Smooth muscle cell of the brain vasculature (primary cell): Measurements from ENCODE around the gene CYTIP.
A peak's percentile ranks its signal among the peaks of the same experiment; 100 is the strongest.

Experiments used
- DNase-seq: peaks from one replicate; pipeline ENCODE4 v3.0.0-alpha.2; 2012; ENCODE audit warnings: low read depth, low spot score

CYTIP gene

DNA sequence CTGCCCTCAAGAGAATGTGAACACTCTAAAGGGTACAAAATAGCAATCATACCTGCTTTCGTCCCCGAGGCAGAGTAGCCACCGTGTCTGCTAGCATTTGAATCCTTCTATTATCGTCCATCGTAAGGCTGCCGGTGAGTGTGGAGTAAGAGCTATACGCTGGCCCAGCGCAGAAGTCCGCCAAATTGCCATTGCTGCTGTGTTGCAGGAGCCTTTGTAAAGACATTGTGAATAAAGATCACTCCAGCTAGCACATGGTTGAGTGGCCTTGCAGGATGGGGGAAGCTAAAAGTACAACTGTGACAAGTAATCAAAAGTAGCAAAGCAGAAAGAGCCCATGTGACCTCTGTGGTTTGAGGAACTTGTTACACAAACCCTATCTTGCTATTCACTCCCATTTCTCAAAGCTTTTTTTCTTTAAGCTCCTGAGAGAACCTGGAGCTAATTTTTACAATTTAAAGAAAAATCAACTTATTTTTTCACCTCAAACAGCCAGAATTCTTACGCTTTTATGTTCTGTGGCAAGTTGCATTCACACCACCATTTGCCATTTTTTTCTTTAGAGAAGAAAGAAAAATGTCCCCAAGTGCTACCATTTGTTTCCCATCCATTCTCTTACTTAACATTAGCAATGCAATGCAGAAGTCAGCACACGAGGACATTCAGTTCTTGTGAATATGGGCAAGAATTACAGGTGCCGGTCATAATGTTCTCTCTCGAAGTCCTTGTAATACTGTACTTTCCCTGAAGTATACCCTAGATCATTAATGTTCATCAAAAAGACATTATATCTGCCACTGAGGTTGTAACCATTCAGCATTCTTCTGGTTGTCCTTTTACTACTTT is at the start of gene CYTIP:
CYTIP (minus strand) TSS at position 295 of the 846 bp plus-strand sequence; CDS start at position 226, 69 bp downstream.
- DNase-seq = no peak

DNA sequence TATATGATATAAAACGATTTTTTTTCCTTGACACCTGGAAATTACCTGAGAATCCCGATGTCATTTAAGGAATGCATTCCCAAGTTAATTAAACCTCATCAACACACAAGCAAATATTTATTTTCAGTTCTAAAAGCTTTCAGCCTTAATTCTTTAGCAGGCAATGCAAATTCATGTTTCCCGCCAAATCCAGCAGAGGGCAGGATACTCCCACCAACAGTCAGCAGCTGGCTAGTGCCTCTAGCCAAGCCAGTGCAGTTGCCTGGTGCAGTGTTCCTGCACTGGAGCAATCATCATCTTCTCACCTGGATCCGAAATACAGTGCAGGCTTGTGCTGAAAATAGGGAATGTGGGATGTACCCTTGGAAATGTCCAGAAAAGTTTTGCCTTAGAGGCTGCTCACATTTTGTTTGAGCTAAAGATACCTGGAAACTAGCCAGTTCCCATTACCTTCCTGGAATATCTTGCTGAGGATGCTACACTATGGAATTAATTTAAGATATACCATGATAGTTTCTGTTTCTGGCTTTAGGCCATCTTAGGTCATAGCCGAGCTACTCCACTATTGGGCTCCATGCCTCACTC is 48.4 kb upstream of the CYTIP start:
- DNase-seq = peak; percentile 37

DNA sequence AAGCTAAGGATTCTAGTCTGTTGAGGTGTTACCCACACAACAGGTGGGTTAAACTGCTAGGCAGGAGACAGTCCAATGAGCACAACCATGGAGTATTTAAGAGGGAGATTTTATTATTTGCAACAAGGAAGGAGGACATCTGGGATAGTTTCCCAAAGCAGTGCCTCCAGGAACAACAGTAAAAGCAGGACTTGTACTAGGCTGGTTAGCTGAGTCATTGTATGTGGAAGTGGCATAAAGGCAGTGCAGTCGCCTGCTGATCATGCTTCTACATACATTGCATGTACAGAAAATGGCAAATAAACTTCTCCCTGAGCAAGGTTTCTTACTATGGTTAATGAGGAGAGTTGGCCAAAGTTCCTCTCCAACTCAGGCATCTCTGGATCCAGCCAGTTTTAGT is 46.1 kb upstream of the CYTIP start:
- DNase-seq = no peak

DNA sequence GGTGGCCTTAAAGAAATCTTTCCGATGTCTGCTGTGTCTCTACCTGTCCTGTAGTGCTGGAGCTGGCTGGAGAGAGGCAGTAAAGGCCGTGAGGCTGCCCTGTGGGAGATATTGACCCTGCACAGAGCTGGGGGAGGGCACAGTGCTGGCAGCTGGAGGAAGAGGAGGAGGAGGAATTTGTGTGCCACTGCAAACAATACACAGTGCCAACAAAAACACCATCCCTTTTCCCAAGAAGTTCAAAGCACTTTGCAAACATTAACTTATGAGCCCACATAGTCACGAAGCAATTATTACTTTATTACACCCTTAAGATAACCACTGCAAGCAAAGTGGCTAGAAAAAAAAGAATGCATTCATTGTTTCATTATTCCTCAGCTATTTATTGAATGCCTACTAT is 45.0 kb upstream of the CYTIP start:
- DNase-seq = no peak

DNA sequence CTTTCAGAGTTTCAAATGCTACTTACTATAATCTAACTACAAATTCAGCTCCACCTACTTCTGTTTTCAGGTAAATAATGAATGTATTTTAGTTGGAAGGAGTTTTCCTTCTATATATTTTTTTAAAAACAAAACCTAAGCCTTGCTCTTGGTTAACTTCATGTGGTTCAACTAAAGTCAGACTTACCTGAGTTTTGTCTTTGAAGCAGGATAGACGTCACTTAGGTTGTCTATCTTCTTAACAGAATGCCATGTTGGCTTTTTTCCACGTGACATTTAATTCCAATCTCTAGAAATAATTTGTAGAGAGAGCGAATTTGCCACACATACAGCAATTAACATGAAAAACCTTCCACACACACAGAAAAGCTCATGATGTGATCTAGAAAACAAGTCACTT is 43.9 kb upstream of the CYTIP start:
- no peak for DNase-seq

DNA sequence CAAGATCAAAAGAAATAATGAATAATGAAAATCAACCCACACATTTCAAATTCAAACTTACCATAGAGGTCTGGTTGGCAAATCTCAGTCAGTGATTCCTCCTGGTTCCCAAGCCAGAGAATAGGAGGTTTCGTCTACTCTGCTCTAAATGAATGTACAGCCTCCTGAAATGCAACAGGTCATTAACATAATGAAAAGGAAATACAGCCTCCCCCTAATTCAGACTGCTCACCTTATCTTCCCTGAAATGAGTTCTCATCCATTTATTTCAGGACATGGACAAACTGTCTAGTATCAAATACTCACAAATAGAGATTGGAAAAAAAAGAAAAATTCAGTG is 43.4 kb upstream of the CYTIP start:
- DNase-seq = no peak

DNA sequence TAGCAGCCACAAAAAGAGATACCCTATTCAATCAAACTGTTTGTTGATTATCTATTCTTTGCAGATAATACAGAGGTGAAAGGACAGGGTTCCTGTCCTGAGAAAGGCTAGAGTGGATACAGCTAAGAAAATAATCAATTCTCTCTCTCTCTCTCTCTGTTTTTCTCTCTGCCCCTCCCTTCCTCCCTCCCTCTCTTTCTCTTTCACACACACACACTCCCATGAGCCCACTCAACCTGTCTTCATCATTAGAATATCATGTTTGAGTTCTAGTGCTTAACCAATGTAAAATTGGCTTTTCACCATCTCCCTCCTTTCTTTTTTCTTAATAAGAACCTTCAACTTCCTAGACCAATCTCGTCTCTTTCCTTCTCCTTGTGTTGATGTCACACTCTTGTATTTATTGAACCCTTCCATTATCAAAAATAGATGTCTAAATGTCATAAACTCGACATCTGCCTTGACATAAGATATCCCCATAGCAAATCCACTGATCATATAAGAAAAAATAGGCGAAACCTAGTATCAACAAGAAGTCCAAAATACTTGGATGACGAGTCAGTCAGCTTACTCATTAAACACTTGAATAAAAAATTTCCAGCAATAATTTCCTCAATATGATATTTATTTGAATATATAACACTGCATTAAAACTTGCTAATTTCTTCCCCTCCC is 42.8 kb upstream of the CYTIP start:
- no peak for DNase-seq

DNA sequence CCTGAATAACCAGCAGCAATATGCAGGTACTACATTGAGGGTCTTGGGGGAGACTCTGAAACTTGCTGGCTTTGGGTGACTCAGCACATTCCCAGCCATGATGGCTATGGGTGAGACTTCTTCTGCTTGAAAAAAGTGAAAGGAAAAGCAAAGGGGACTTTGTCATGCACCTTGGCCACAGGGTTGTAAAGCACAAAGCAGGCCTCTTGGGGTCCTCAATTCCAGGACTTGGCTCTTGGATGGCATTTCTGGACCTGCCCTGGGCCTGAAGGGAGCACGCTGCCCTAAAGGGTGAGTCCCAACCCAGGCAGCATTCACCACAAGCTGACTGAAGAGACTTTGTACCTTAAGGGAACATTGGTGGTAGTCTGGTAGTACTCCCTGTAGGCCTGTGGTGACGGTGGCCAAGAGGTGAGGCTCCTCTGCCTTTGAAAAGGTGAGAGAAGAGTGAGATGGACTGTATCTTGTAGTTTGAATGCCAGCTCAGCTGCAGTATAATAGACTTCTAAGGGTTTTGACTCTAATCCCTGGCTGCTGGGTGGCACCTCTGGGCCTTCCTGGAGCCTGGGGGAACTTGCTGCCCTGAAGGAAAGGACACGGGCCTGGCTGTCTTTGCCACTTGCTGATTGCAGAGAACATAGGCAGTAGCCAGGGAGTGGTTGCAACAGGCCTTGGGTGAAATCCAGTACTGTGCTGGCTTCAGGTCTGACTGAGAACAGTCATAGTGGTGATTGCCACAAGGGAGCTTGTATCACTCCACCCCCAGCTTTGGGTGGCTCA is 36.5 kb upstream of the CYTIP start:
- no peak for DNase-seq

DNA sequence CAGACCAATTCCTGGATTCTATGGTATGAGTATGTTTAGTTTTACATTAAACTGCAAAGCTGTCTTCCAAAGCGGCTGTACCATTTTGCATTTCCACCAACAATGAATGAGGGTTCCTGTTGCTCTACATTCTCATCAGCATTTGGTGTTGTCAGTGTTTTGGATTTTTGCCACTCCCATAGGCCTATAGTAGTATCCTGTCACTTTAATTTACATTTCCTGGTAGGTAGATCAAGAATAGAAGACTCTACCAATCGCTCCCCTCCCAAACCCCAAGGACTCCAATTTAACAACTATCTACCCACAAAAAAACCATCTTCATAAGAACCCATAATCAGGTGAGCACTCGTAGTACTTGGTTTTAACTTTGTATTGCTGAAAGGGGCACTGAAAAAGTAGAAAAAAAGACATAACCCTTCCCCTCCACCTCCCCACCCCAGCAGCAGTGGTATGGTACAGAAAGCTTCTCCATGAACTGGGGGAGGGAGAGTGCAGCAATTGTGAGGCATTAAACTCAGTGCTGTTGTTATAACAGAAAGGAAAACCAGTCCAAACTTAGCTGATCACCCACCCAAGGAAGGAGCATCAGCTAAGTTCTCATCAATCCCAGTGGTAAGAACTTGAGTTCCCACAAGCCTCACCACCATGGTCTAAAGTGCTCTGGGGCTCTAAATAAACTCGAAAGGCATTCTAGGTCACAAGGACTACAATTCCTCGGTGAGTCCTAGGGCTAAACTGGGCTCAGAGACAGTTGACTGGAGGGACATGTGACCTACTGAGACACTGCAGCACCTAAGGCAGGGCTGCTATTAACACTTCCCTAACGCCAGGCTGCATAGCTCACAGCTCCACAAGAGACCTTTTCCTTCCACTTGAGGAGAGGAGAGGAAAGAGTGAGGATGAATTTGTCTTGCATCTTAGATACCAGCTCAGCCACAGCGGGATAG is 35.5 kb upstream of the CYTIP start:
- no peak for DNase-seq

DNA sequence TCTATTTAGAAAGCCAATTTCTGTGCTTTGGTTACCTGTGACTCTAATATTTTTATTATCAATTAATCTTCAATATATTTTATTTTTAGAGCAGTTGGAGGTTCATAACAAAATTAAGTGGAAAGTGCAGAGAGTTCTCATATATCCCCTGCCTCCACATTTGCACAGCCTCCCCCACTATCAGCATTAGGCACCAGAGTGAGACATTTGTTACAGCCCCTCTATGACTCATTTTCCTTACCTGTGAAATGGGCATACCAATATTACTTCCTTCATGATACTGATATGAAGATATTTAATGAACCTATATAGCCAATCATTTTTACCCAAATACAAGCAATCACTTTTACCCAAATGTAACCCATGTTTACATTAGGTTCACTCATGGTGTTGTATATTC is 34.0 kb upstream of the CYTIP start:
- no peak for DNase-seq

DNA sequence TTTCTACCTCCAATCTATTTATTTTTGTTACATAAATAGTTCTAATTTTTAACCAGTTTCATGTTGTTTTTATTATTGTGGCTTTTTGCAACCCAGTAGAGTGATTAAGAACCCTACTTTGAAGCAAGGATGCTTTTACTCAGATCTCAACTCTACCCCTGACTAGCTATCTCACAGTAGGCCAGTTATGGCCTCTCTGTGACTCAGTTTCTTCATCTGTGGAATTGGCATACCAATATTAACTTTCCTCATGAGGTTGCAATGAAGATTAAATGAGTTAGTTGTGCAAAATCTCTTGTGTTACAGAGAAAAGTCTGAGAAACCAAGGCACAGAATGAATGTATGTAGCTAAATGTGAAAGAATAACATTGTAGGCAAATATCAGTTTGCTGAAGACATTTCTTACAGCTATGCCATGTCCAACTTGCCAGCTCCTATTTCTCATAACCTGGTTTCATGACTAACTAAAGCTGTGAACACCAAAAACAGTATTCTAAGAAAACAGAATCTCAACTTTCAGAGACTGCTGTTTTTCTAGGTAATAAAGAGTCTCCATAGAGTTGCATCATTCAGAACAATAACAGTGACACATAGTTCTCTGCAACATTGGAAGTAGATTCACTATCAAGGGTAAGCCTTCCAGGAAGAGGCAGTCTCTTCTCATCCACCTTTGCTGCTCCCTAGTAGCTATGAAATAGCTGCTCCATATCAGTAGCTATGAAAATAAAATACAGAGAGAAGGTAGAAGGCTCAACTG is 33.2 kb upstream of the CYTIP start:
- no peak for DNase-seq

DNA sequence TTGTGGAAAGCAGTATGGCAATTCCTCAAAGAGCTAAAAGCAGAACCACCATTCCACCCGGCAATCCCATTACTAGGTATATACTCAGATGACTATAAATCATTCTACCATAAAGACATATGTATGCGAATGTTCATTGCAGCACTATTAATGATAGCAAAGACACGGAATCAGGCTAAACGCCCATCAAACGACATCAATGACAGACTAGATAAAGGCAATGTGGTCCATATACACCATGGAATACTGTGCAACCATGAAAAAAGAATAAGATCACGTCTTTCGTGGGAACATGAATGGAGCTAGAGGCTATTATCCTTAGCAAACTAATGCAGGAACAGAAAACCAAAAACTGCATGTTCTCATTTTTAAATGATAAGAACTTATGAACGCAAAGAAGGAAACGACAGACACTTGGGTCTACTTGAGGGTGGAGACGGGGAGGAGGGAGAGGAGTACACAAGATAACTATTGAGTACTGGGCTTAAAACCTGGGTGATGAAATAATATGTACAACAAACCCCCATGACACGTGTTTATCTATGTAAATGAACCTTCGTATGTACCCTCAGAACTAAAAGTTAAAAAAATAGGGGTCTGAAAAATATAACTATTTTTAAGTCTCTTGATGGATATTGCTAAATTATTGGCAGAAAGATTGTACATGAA is 32.0 kb upstream of the CYTIP start:
- no peak for DNase-seq

DNA sequence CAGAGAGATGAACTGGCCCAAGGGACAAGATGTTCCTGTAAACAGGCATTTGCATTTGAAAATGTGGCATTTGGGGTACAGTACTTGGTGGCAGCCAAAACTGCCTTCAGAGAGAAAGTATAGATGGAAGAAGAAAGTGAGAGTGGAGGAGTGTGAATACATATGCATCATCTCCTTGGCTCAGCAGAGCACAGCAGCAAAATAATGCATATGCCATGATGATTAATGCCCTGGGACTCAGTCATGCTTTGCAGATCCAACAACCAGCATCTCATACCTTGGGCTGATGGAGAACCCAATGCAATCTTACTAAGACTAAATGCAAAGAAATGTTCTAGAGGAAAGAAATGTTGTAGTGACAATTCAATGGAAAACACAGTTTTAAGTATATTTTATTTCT is 29.7 kb upstream of the CYTIP start:
- no peak for DNase-seq

DNA sequence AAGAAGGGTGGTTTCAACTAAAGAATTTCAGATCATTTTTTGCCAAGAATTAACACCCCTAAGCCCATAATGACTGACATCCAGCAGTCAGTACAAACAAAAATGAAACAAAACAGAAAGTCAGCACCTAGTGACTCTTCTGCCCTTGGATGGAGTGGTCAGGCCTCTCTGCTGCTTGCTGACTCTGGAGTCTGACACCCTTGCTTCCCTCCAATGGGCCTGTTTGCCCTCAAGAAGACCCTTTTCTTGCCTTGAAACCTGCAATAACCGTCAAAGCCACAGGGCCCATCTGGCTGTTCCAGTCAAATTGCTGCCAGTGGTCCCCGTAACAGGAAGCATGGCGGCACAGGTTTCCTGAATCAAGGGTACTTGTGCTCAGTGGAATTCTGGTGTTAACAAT is 27.2 kb upstream of the CYTIP start:
- DNase-seq = no peak

DNA sequence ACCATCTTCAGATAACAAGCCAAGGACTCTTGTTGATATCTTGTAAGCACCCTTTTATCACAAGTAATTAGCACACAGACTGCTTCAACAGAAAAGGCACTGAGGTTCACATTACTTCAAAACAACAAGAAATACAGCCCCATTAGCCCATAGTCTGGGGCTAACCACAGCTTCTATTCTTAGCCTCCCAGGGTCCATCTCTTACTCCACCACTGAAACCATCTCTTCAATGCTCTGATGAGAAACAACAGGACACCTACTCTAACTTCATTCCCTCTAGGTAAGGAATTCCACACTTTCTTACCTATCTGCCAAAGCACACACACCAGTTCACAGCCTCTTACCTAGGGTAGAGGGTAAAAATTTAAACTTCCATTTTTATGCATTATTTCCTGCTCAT is 26.4 kb upstream of the CYTIP start:
- no peak for DNase-seq

DNA sequence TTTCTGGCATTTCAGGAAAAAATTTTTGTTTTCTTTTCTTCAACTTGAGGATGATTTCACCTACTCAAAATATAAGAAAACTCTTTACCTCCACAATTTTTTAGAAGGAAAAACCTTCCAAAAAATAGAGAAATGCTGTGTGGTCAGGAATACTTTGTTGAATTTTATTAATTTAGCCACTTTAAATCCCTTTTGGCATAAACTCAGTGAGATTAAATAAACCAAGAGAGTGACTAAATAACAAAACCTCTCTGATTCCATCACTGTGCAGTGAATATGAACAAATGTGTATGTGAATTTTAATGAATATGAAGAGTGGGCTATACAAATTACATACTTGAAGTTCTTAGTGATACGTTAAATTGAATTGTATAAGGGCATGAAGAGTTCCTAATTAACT is 25.8 kb upstream of the CYTIP start:
- DNase-seq = no peak

DNA sequence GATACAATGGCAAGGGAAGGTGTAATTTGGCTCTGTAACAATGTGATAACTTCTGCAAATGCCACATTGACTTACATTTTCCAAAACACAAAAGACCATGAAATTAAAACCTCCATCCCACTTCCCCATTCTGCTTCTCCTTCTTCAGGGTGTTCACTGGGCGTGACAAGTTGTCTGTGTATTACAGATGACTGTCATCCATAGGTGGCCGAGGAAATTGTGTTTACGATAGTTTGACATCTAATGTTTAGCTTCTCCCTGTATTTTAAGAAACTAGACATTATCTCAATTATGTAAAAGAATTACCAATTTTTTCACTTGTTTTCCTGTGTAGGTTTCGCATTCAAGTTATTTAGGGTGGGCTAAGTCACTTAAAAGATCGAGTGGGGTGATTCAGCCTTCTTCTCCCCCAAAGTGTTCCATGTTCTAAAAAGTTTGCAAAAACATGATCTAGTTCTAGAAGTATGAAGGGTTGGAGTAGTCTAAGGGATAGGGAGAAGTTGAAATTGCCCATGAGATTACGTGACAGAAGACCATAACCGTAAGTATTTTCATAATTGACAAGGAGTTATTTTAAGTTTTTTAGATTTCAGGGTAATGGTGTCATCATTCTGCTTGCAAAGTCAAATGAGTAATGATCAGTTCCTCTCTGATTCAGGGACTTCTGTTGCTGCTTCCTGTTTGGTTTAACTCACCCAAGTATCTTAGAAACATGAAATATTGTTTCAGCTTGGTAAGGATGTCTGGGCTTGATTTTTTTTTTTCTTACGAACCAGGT is 25.2 kb upstream of the CYTIP start:
- no peak for DNase-seq

DNA sequence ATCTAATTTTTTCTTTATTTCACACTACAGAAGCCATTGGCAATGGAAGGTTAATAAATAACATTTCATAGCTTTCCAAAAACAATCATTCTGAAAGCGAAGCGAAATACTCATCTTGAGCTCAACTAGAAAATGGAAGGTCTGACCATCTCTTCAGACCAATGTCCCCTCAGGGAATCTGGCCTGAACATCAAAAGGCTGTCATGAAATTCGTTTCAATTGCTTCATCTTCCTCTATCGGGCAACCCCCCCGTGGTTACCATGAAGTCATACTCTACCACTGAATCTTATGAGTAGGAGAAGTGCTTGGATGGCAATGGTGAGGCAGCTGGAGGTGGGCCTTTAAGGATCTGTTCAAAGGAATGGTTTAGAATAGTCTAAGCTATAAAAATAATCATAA is 22.9 kb upstream of the CYTIP start:
- DNase-seq = no peak

DNA sequence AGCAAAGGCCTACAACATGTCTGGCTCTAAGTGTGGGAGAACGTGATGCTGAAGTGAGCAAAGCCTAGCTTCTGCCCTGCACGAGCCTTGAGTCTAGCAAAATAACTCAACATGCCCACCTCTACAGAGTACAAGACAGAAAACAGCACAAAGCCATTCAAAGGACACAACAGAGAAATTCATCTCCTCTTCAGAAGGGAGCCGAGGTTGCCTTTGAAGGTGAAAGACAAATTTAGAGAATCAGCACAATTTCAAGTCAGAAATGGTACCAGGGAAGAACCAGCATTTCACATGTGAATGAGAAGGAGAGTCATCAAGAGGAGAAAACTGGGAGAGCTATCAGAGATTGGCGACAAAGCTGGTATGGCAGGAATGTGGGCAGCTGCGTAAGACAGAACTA is 21.7 kb upstream of the CYTIP start:
- no peak for DNase-seq
